ELF-1 (cell line): ENCODE data around the gene KLHL30.
"Not testable (repeated sequence)": the region's sequence is repeated elsewhere in the genome, so short reads cannot be mapped to it uniquely, and the experiment has no call there.

Experiments
- DNase-seq: peaks from one replicate; pipeline ENCODE4 v3.0.0-alpha.2; 2016; ENCODE audit warnings: low read depth, low spot score

KLHL30 gene

DNA sequence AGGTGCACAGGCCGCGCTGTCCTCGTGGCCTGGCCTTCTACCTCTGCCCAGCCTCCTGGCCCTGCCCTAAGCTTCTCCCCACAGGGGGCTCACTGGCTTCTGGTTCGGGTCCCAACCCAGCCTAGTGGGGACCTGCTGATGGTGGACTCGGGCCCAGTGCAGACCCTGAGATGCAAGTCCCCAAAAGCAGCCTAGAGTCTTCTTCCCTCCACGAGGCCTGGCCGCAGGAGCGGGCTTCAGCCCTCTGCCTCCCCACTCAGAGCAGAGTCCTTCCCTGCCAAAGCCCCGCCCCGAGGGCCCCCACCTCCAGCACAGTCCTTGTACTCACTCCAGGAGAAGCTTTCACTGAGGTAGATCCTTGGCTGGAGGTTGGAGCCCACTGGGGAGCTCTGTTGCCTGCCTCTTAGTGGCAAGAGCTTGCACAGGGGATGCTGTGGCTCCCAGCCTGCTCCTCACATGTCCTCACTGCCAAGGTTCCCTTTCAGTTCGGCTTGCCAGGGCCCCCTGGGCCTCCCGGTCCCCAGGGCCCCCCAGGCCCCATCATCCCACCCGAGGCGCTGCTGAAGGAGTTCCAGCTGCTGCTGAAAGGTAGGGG is 23.9 kb downstream of the KLHL30 start:
- no peak for DNase-seq

DNA sequence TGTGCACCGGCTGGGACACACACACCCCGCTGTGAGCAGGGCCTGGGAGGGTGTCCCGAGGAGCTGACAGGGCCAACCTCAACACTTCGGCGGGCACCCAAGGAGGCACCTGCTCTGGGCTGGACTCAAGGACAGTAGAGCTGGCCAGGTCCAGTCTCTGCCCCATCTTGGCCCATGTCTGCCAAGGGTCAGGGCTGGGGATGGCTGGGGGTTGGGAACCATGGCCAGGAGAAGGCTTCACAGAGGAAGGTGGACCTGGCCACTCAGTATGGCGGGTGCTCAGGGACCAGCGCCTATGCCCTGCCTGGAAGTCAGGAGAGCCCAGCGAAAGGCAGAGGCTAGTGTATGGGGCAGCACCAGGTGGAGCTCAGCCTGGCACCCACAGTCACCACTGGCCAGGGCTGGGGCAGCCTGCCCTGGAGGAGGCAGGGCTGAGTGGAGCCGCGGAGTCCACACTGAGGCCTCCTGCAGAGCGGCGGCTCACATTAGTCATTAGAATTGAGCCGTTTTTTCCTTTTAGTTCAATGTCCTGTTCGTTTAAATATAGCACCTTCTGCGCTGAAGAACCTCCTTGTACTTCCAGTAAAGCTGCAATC is 24.5 kb downstream of the KLHL30 start:
- DNase-seq: no peak

DNA sequence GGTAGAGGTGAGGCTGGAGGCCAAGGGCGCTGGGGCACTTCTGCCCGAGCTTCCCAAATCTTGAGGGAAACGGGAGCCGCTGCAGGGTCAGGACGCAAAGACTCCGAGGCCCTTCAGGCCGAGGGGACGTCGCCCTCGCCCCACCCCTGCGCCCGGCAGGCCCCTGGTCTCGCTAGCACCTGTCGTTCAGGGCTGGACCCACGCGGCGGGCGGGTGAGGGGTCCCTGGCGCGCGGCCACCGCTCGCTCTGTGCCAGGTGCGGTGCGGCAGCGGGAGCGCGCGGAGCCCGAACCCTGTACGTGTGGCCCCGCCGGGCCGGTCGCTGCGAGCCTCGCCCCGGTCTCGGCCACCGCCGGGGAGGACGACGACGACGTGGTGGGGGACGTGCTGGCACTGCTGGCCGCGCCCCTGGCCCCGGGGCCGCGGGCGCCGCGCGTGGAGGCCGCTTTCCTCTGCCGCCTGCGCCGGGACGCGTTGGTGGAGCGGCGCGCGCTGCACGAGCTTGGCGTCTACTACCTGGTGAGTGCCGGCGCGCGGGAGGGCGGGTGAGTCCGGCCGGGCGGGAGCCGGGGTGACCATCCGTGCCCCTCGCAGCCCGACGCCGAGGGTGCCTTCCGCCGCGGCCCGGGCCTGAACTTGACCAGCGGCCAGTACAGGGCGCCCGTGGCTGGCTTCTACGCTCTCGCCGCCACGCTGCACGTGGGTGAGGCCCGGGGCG is 25.2 kb downstream of the KLHL30 start:
- no peak for DNase-seq

GRCh38 chr2:238164906-238165287 is 26.4 kb downstream of the KLHL30 start:
- no peak for DNase-seq

GRCh38 chr2:238165288-238165921 is 26.9 kb downstream of the KLHL30 start:
- DNase-seq: no peak

DNA sequence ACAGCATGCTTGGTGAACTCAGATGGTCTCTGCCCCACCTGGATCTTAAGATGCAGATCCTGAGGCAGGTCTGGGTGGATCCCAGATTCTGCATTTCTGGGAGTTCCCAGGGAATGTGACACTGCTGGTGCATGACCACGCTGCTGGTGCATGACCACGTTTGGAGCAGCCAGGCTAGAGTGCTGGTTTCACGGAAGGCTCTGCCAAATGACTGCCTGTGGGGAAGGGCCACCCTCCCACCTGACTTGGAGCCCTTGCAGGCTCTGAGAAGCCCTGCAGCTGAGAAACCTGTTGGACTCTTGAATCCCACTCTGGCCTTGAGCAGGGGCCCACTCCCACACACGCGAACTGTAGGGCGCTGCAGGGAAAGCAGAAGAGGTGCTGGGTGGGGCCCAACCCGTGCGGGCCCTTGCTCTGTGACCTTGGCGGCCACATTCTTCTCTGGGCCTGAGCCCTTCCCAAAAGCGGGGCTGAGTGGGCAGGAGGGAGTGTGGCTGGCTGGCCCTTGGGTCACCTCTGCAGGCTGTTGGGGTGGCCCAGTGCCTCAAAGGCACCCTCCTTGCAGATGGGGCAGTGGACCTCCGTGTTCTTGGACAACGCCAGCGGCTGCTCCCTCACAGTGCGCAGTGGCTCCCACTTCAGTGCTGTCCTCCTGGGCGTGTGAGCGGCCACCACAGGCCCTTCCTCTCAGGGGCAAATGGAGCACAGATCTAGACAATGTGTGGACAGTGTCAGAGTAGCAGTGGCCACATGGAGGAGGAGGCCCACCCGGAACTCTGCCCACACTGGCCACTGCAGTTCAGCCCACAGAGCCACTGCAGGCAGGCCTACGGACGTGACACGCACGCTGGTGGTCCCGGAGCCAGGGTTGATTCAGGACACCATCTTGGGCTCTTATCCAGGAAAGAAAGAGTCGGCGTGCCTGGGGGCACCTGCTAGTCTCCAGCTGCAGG is 28.2 kb downstream of the KLHL30 start:
- no peak for DNase-seq

- DNase-seq: no peak
Measured at GRCh38 chr2:238167344-238167715, 28.9 kb downstream of the KLHL30 start.

DNA sequence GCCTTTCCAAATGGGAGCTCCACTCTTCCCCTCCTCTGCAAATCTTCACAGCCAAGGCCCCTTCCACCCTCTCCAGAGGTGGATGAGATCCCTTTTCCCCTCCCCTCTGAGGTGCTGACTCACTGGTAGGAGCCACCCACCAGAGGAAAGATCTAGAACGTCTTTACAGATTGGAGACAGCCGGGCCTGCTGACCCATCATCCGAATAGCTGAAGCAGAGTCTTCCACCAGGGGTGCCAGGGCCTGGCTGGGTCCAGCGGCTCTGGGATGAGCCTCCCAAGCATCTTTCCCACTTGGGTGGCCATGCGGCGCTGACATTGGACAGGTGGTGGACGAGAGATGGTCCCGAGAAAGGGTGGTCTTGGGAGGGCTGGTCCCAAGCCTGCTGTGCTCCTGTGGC is 29.3 kb downstream of the KLHL30 start:
- DNase-seq: no peak

DNA sequence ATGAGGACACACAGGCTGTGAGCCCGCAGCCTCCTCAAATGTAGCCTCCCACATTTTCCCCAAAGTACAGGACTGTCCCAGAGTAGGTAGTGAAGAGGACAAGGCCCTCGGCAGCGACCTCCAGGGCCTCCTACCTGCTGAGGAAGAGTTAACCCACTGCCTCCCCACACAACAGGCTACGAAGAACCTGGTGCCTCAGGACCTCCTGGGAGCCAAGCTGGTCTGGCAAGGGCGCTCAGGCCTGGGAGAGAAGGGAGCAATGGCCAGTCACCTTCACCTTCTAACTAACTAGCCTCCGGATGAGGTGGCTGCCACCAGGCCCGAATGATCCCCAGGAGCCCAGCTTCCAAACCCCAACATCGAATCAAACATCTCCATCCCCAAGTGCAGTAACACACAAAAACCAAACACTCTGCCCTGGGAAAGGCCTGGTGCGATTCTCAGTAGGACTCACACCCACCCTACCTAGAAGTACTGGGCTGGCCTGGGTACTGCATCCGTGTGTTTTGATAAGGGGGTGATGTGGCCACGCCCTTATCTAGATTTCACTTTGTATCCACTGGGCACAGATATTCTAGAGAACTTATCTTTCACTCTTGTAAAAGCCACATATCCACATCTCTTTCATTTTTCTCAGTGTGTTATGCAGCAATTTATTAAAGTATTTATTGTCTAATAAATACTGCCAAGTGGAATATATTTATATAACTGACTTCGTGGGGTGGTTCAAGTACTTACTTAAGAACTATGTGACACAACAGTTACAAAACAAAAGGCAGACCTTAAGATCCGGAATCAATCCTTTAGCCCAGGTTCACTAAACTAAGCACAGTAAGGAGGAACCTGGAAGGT is 30.0 kb downstream of the KLHL30 start:
- DNase-seq: no peak

DNA sequence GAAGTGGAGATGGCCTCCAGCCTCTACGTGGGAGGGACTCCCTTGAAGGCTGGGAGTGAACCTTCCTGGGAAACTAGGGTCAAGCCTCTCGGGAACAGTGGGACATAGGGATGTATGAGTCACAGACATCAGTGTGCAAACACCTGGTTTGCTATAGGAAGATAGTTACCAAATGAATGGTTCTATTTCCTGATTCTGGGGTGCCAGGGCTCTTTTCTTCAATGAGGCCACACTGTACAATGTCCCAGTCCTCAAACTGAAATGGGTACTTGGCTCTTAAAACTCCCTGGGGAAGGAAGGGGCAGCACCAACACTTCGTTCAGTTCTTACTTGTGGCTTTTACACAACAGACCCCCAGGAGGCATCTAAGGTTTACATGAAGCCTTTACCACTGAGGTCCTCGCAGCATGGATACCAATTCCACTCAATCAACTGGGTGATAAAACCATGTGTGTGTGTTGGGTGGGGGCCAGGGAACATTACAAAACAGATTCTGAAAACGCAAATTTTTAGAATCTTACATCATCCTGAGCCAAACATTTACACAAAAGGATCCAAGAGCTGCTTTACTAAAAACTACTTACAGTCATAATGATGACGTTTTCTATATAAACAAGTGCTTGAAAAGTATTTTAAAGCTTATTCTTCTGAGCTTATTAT is 30.7 kb downstream of the KLHL30 start:
- no peak for DNase-seq

- DNase-seq: no peak
Measured at GRCh38 chr2:238169708-238170251, 31.3 kb downstream of the KLHL30 start.

DNA sequence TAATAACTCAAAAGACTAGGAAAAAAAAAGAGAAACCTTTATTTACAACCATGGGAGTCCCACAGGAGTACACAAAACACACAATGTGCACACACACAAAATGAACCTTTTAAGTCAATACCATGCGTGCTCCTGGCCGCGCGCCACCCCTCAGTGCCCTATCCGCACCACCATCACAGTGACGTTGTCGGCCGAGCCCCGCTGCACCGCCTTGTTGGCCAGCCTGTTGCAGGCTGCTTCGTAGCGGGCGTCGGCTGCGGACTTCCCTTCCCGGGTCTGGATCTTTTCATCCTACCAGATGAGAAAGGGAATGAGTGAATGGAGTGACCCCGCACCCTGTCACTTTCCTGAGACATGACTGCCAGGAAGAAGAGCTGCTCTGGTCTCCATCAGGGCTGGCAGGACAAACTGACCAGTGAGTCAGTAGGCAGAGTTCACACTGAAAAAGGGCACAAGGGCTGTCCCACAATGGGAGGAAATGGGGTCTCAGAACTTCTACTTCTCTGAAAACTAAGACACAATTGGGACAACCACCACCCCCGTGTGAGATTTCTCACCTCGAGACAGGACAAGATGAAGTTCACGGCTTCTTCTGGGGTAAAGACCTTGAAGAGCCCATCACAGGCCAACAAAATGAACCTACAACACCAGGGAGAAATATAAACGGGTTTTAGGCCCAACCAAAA is 32.1 kb downstream of the KLHL30 start:
- no peak for DNase-seq

GRCh38 chr2:238171072-238171431 is 32.6 kb downstream of the KLHL30 start:
- DNase-seq: not testable (repeated sequence)

- DNase-seq: no peak
Measured at GRCh38 chr2:238171575-238172187, 33.2 kb downstream of the KLHL30 start.

GRCh38 chr2:238172439-238172838 is 34.0 kb downstream of the KLHL30 start:
- DNase-seq: no peak

GRCh38 chr2:238173692-238174091 is 35.2 kb downstream of the KLHL30 start:
- DNase-seq: no peak

DNA sequence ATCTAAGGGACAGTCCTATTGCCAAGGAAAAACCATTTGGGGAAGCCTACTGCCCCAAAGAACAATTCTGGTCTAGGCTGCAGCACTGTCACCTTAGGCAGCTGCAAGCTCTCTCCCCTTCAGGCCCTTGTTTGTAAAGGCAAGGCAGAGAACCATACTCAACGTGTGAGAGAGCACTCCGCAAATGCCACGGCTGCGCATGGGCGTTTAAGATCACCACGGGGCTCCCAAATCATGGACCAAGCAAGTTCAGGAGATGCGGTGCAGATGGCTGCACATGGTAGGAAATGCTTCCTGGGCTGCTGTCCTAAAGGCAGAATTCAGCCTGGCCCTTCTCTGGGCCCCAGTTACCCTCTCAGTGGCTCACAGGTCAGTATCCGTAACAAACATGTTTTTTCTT is 35.8 kb downstream of the KLHL30 start:
- no peak for DNase-seq

GRCh38 chr2:238174701-238175100 is 36.2 kb downstream of the KLHL30 start:
- no peak for DNase-seq

- no peak for DNase-seq
Measured at GRCh38 chr2:238176613-238177012, 38.1 kb downstream of the KLHL30 start.
